Neural cell (in vitro differentiated cells): ENCODE results near the gene CLEC10A. TPM values are rescaled to one million over a fixed set of nuclear protein-coding genes. Genes with fewer than 3 reads are reported as not detected.
"Not testable (repeated sequence)": the region's sequence is repeated elsewhere in the genome, so short reads cannot be mapped to it uniquely, and the experiment has no call there.

Experiments
- H2AFZ ChIP-seq: fragments of 200-600, 300-800 bp; sonication (generic), shearing (Covaris generic); 2 replicates; pipeline ENCODE4 v1.6.0; 2014; ENCODE audit warnings: low read depth, mild to moderate bottlenecking, antibody characterized with exemption, low read length, moderate library complexity
- H3F3A ChIP-seq: fragments of 200-600 bp; shearing (Covaris generic); 2 replicates; pipeline ENCODE4 v1.6.1; 2016; ENCODE audit warnings: mild to moderate bottlenecking, moderate library complexity, mixed read lengths, antibody characterized with exemption, low read length; ENCODE audit not compliant: insufficient read depth, poor library complexity, severe bottlenecking
- H3K27ac ChIP-seq: fragments of 200-600, 300-800 bp; sonication (generic), shearing (Covaris generic); 2 replicates; pipeline ENCODE4 v1.5.1; 2014; ENCODE audit warnings: mild to moderate bottlenecking, low read length, moderate library complexity
- H3K27me3 ChIP-seq: fragments of 300-800, 200-600 bp; sonication (generic), shearing (Covaris generic); 2 replicates; pipeline ENCODE4 v1.6.0; 2014; ENCODE audit warnings: mild to moderate bottlenecking, low read depth, low read length, moderate library complexity; ENCODE audit not compliant: insufficient read depth
- H3K36me3 ChIP-seq: fragments of 300-800, 200-600 bp; sonication (generic), shearing (Covaris generic); 2 replicates; pipeline ENCODE4 v1.5.1; 2014; ENCODE audit warnings: mild to moderate bottlenecking, antibody characterized with exemption, low read length, moderate library complexity; ENCODE audit not compliant: insufficient read depth
- H3K4me2 ChIP-seq: fragments of 300-800, 200-600 bp; sonication (generic), shearing (Covaris generic); 2 replicates; pipeline ENCODE4 v1.6.0; 2014; ENCODE audit warnings: mild to moderate bottlenecking, low read length
- H3K4me3 ChIP-seq: fragments of 300-800, 200-600 bp; sonication (generic), shearing (Covaris generic); 2 replicates; pipeline ENCODE4 v1.5.1; 2014; ENCODE audit warnings: mild to moderate bottlenecking, low read length, moderate library complexity
- H3K79me2 ChIP-seq: fragments of 200-600 bp; shearing (Covaris generic); replicated peaks from 2 replicates; pipeline ENCODE4 v1.6.0; 2014; ENCODE audit warnings: mild to moderate bottlenecking, low read length, moderate library complexity; ENCODE audit not compliant: insufficient read depth
- H3K9ac ChIP-seq: fragments of 300-800, 200-600 bp; sonication (generic), shearing (Covaris generic); 2 replicates; pipeline ENCODE4 v1.6.1; 2016; ENCODE audit warnings: mild to moderate bottlenecking, low read length, mixed read lengths
- H3K9me2 ChIP-seq: fragments of 200-600 bp; shearing (Covaris generic); 2 replicates; pipeline ENCODE4 v1.6.1; 2016; ENCODE audit warnings: mild to moderate bottlenecking, low read length, mixed read lengths; ENCODE audit not compliant: insufficient read depth
- H3K9me3 ChIP-seq: fragments of 200-600, 300-800 bp; sonication (generic), shearing (Covaris generic); 2 replicates; pipeline ENCODE4 v1.6.1; 2016; ENCODE audit warnings: mild to moderate bottlenecking, mixed run types, low read length, moderate library complexity, mixed read lengths
- H4K20me1 ChIP-seq: fragments of 200-600 bp; shearing (Covaris generic); 2 replicates; pipeline ENCODE4 v1.6.1; 2016; ENCODE audit warnings: mild to moderate bottlenecking, mixed run types; ENCODE audit not compliant: insufficient read depth
- EP300 ChIP-seq: fragments of 450-650 bp; conservative IDR thresholded peaks from 2 replicates; pipeline ENCODE4 v1.6.1; 2014; ENCODE audit warnings: antibody characterized with exemption, mild to moderate bottlenecking, moderate library complexity; ENCODE audit not compliant: poor library complexity, severe bottlenecking
- EZH2 ChIP-seq: fragments of 200-600, 300-800 bp; shearing (Covaris generic), sonication (generic); IDR thresholded peaks from 2 replicates; pipeline ENCODE4 v1.6.1; 2014; ENCODE audit warnings: antibody characterized with exemption, low read length, borderline replicate concordance, mild to moderate bottlenecking; ENCODE audit not compliant: insufficient read depth, poor library complexity, severe bottlenecking
- MXI1 ChIP-seq: fragments of 450-650 bp; conservative IDR thresholded peaks from 2 replicates; pipeline ENCODE4 v1.6.1; 2014; ENCODE audit warnings: antibody characterized with exemption, mild to moderate bottlenecking; ENCODE audit not compliant: poor library complexity, severe bottlenecking
- POLR2AphosphoS5 ChIP-seq: IDR thresholded peaks from 2 replicates; pipeline ENCODE4 v1.6.1; 2012
- RAD21 ChIP-seq: fragments of 450-650 bp; conservative IDR thresholded peaks from 2 replicates; pipeline ENCODE4 v1.6.1; 2014; ENCODE audit warnings: antibody characterized with exemption, mild to moderate bottlenecking, moderate library complexity
- SMC3 ChIP-seq: fragments of 450-650 bp; conservative IDR thresholded peaks from 2 replicates; pipeline ENCODE4 v1.6.1; 2014; ENCODE audit warnings: antibody characterized with exemption, mild to moderate bottlenecking, moderate library complexity; ENCODE audit not compliant: poor library complexity
- TAF1 ChIP-seq: IDR thresholded peaks from 2 replicates; pipeline ENCODE4 v1.6.1; 2012; ENCODE audit warnings: low read depth
- polyA plus RNA-seq: library from polyadenylated mRNA; depleted of rRNA; stranded (reverse); fragments of >200 nt; gene quantifications from 2 replicates; pipeline ENCODE4 v1.2.3, GENCODE V29; 2014
- TF ChIP-seq, protein P1 (sequence below): fragments of 450-650 bp; IDR thresholded peaks from 2 replicates; pipeline ENCODE4 v1.5.1; 2014; ENCODE audit warnings: antibody characterized with exemption, mild to moderate bottlenecking, moderate library complexity; ENCODE audit not compliant: poor library complexity, severe bottlenecking
- TF ChIP-seq, protein P2 (sequence below): IDR thresholded peaks from 2 replicates; pipeline ENCODE4 v1.6.1; 2012; ENCODE audit warnings: borderline replicate concordance

Gene CLEC10A
- polyA plus RNA-seq, 1 donor from 2014 or later: not detected

DNA sequence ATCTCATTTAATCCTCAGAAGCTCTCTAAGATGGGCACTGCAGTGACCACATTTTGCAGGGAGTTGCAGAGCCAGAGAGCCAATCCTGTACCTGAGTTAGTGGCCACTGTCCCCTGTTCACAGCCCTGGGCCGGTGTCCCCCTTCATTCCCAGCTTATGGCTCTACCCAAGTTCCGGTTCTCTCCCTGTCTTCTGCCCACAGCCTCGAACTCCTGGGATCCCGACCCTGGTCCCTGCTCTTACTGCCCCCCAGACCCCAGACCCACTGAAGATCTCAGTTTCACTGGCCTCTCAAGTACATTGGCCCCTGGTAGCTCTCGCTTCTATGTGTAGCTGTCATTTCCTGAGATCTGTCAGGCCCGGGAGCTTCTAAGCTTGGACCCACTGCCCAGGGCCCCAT, 22.4 kb upstream of the CLEC10A start:
- no peak overlapping the region for H3K9ac ChIP-seq
- no peaks in the 10 kb centered on the region for H3K9me3 ChIP-seq
- no peaks in the 10 kb centered on the region for H3K9me2 ChIP-seq
- no peak overlapping the region for H3K4me3 ChIP-seq
- H3K4me2 ChIP-seq: no peak overlapping the region
- no peak for TF ChIP-seq EP300
- no peak for TF ChIP-seq POLR2AphosphoS5
- TF ChIP-seq RAD21: no peak
- no peak for TF ChIP-seq MXI1
- no peak for TF ChIP-seq EZH2
- TF ChIP-seq SMC3: no peak
- no peak for TF ChIP-seq TAF1
- TF ChIP-seq, protein P1, sequence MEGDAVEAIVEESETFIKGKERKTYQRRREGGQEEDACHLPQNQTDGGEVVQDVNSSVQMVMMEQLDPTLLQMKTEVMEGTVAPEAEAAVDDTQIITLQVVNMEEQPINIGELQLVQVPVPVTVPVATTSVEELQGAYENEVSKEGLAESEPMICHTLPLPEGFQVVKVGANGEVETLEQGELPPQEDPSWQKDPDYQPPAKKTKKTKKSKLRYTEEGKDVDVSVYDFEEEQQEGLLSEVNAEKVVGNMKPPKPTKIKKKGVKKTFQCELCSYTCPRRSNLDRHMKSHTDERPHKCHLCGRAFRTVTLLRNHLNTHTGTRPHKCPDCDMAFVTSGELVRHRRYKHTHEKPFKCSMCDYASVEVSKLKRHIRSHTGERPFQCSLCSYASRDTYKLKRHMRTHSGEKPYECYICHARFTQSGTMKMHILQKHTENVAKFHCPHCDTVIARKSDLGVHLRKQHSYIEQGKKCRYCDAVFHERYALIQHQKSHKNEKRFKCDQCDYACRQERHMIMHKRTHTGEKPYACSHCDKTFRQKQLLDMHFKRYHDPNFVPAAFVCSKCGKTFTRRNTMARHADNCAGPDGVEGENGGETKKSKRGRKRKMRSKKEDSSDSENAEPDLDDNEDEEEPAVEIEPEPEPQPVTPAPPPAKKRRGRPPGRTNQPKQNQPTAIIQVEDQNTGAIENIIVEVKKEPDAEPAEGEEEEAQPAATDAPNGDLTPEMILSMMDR: no peak
- TF ChIP-seq, protein P2, sequence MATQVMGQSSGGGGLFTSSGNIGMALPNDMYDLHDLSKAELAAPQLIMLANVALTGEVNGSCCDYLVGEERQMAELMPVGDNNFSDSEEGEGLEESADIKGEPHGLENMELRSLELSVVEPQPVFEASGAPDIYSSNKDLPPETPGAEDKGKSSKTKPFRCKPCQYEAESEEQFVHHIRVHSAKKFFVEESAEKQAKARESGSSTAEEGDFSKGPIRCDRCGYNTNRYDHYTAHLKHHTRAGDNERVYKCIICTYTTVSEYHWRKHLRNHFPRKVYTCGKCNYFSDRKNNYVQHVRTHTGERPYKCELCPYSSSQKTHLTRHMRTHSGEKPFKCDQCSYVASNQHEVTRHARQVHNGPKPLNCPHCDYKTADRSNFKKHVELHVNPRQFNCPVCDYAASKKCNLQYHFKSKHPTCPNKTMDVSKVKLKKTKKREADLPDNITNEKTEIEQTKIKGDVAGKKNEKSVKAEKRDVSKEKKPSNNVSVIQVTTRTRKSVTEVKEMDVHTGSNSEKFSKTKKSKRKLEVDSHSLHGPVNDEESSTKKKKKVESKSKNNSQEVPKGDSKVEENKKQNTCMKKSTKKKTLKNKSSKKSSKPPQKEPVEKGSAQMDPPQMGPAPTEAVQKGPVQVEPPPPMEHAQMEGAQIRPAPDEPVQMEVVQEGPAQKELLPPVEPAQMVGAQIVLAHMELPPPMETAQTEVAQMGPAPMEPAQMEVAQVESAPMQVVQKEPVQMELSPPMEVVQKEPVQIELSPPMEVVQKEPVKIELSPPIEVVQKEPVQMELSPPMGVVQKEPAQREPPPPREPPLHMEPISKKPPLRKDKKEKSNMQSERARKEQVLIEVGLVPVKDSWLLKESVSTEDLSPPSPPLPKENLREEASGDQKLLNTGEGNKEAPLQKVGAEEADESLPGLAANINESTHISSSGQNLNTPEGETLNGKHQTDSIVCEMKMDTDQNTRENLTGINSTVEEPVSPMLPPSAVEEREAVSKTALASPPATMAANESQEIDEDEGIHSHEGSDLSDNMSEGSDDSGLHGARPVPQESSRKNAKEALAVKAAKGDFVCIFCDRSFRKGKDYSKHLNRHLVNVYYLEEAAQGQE: no peak
- H3K79me2 ChIP-seq: no peaks in the 10 kb centered on the region
- no peaks in the 10 kb centered on the region for H3K27me3 ChIP-seq
- no peaks in the 10 kb centered on the region for H3K36me3 ChIP-seq
- H3F3A ChIP-seq: no peaks in the 10 kb centered on the region
- H2AFZ ChIP-seq: no peak overlapping the region
- no peaks in the 10 kb centered on the region for H4K20me1 ChIP-seq
- no peak overlapping the region for H3K27ac ChIP-seq

DNA sequence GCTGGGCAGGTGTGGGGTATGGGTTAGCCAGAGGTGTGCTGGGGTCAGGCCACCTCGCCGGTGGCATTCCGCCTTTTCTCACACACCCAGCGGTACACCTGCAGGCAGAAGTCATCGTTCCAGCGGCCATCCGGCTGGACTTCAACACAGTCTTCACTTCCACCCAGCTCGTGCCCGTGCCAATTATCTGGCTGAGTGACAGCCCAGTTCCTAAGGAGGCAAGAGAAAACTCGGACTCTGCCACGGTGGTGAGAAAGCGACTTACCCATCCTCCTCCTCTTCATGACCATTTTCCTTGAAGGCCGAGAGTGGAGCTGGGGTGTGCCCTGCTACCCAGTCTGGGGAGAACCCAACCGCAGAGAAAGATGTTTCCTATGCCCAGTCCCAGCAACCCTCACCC, 21.5 kb upstream of the CLEC10A start:
- Histone ChIP-seq H3K27ac (no peak overlapping the region), H3K36me3 (no peaks in the 10 kb centered on the region), H3K9me3 (no peaks in the 10 kb centered on the region), H2AFZ (no peak overlapping the region), H3F3A (no peaks in the 10 kb centered on the region), H3K27me3 (no peaks in the 10 kb centered on the region), H3K9ac (no peak overlapping the region), H3K4me2 (no peak overlapping the region), H4K20me1 (no peaks in the 10 kb centered on the region), H3K79me2 (no peaks in the 10 kb centered on the region), H3K9me2 (no peaks in the 10 kb centered on the region), H3K4me3 (no peak overlapping the region)
- TF ChIP-seq SMC3: no peak
- no peak for TF ChIP-seq MXI1
- TF ChIP-seq, protein P1: no peak
- TF ChIP-seq, protein P2: no peak
- no peak for TF ChIP-seq EP300
- TF ChIP-seq POLR2AphosphoS5: no peak
- TF ChIP-seq EZH2: no peak
- TF ChIP-seq TAF1: no peak
- no peak for TF ChIP-seq RAD21

DNA sequence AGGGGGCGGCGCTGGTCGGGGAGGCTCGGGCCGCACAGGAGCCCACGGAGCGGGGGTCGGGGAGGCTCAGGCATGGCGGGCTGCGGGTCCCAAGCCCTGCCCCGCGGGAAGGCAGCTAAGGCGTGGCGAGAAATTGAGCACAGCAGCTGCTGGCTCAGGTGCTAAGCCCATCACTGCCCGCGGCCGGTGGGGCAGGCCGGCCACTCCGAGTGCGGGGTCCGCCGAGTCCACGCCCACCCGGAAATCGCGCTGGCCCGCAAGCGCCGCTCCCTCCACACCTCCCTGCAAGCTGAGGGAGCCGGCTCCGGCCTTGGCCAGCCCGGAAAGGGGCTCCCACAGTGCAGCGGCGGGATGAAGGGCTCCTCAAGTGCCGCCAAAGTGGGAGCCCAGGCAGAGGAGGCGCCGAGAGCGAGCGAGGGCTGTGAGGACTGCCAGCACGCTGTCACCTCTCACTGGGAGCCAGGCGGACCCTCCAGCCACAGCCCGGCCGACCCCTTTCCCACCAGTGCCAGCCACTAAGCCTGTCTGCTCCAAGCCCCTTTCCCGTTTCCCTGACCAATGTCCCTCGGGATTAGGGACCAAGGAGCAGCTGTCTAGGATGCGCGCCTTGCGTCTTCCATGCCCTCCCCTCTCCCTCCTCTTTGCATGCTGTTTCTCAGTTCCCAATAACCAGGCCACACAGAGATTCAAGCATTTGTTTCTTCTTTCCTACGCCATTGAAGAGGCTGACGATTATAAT, 20.8 kb upstream of the CLEC10A start:
- not testable (repeated sequence) for H2AFZ ChIP-seq, H3K79me2 ChIP-seq, H3K9ac ChIP-seq, H3K27ac ChIP-seq, H3K9me3 ChIP-seq, H3K36me3 ChIP-seq, H3K9me2 ChIP-seq, H3K4me3 ChIP-seq, H3K27me3 ChIP-seq, H3F3A ChIP-seq, H4K20me1 ChIP-seq, H3K4me2 ChIP-seq
